Ramos (cell line): Measurements from ENCODE around the gene WASF2.

Source experiments
- in situ Hi-C: fragments of 300-500 bp; cut with MboI; formaldehyde crosslinking; loops from one replicate; pipeline ENCODE4 v1.14.3; 2022; ENCODE audit warnings: low sequenced_read_pairs; ENCODE audit not compliant: unreplicated experiment

The WASF2 gene

DNA sequence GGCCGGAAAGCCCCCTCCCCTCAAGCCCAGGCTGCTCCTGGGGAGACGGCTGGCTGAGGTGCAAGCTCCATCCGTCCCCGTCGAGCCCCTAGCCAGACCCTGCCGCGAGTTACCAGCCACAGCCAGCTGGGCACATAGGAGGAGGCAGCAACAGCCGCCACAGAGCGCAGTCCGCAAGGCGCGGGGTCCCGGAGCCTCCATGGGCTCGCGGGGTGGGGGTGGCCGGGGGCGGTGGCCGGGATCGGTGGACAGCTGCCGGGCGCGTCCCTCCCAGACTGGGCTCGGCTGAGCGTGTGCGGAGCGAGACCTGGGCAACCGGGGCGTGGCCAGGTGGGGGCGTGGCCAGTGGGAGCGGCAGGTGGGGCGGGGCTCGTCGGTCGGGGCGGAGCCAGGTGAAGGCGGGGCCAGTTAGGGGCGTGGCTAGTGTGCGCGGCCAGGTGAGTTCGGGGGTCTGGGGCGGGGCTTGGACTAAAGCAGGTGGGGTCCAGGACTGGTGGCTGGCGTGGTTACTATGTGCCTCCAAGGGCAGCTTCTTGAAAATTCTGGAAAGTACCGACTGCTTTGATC lies 106.8 kb downstream of the WASF2 start, which contains the start of gene CD164L2:
CD164L2 (minus strand) TSS at position 295 of the 567 bp plus-strand sequence; CDS start at position 201, 94 bp downstream.
- in situ Hi-C loops = loop anchor here (10.0 kb wide), 1 partner anchor 278 kb away; no protein-coding TSS in a partner anchor

DNA sequence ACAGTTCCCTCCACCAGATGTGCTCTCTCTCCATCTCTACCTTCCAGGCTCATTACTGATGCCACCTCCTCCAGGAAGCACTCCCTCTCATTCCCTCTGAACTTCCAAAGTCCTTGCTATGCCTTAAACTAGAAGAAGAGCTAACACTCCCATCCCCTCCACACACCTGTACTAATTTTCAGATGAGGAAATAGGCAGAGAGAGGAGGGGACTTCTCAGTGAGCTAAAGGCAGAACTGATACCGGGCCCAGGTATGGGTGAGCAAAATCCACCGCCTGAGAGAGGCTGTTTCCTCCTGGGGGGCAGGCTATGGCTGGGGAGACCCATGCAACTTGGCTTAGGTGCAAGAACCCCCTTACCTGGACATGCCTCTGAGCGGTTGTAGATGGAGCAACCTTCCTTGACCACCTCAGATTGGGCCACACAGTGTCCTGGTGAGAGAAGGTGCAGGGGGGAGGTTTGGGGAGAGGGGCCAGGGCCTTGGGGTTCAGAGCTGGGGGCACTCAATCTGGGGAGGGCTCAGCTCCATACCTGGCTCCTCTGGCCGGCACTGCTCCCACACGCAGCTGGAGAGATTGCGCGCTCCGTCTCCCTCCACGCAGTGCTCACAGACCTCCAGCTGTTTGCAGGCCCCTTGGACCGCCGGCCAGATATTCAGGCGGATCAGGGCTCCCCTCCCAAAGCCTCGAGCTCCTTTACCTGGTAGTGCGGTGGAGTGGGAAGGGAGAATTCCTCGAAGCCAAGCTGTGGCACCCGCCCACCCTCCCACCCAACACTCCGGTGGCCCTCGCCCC lies 107.8 kb downstream of the WASF2 start:
- in situ Hi-C loops = loop anchor here (10.0 kb wide), 1 partner anchor 277 kb away; no protein-coding TSS in a partner anchor

GRCh38 chr1:27380766-27381733 lies 108.9 kb downstream of the WASF2 start:
- in situ Hi-C loops = loop anchor here (10.0 kb wide), 1 partner anchor 276 kb away; no protein-coding TSS in a partner anchor

- in situ Hi-C loops = loop anchor here (10.0 kb wide), 1 partner anchor 275 kb away; no protein-coding TSS in a partner anchor
Observed at GRCh38 chr1:27380224-27380623, 109.7 kb downstream of the WASF2 start.

DNA sequence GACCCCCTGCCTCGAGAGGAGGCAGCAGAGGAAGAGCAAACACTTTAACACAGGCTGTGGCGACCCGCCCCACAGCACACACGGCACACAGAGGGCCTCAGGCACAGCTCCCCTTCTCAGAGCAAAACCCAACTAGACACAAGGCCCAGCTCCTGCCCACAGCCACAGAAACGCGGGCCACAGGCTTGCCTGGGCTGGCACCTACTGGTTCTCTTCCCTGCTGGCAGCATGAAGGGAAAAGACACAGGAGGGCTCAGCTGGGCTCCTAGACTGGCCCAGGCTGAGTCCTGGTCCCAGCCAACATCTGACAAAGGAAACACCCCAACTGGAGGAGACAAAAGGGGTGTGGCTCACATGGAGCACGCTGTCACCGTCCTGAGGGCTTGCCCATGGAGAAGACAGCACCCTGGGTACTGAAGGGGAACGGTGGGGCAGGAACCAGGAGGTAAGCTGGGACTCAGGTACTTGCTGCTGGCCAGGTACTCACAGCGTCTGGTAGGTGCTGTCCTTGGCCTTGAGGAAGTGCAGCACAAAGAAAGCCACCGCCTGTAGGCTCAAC lies 110.3 kb downstream of the WASF2 start:
- in situ Hi-C loops = loop anchor here (10.0 kb wide), 1 partner anchor 275 kb away; no protein-coding TSS in a partner anchor

DNA sequence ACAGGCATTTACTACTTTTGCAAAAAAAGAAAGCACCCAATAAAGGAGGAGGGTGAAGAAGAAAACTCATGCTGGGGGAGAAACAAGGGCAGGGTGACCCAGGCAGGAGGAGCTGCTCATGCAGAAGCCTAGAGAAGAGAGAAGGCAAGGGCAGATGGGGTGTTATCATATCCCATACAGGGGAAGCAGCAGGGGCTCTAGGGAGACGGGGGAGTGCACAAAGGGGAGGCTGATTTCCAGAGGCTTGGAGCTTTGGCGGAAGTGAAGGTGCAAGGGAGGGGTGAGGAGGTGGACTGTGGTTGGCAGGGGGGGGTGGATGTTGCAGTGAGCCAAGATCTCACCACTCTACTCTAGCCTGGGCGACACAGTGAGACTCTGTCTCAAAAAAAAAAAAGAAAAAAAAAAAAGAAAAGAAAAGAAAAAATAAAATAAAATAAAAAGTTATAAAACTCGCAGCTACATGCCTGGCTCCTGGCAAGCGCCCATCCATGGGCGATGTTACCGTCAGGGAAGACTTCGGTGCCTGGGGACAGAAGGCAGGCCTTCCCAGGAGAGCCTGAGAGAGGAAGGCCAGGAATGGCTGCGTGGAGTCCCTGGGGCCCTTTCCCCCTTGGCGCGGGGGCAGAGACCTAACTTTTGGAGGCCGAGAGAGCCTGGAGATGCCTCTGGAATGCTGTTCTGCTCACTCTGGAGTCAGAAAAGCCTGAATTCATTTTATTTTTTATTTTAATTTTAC lies 112.0 kb downstream of the WASF2 start:
- in situ Hi-C loops = no loop called here

DNA sequence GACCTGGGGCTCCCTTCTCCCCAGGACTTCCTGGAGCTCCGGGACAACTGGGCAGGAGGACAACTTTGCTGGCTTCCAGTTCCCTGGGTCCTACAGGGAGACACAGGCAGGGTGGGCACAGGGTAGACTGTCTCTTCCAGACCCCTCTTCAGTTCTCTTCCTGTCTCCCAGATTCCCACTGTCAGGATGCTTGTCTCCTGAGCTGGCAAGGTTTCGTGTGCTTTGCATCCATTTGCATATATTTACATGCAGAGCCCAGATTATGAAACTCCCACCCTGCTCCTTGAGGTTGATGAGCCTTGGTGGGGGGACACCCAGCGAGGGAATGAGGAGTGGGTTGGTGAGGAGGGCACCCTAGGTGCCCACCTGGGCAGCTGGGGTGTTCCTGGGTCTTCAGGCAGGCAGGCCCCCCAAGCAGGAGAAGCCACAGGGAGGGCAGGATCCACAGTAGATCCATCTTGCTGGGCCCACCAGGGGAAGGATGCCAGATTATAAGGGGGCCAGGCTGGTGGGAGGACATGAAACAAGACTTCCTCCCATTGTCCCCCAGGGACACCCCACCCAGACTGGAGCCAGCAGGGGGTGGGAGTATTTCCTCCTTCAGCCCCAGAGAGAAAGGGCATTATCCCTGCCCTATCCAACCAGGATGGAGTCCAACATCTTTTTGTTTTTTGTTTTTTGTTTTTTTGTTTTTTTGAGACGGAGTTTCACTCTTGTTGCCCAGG lies 115.4 kb downstream of the WASF2 start, which contains the start of gene FCN3:
FCN3 (minus strand) TSS at position 463 of the 725 bp plus-strand sequence; CDS start at position 457, 6 bp downstream.
- in situ Hi-C loops = no loop called here

GRCh38 chr1:27372808-27373690 lies 116.9 kb downstream of the WASF2 start:
- in situ Hi-C loops = no loop called here

GRCh38 chr1:27372022-27372807 lies 117.8 kb downstream of the WASF2 start:
- in situ Hi-C loops = no loop called here

DNA sequence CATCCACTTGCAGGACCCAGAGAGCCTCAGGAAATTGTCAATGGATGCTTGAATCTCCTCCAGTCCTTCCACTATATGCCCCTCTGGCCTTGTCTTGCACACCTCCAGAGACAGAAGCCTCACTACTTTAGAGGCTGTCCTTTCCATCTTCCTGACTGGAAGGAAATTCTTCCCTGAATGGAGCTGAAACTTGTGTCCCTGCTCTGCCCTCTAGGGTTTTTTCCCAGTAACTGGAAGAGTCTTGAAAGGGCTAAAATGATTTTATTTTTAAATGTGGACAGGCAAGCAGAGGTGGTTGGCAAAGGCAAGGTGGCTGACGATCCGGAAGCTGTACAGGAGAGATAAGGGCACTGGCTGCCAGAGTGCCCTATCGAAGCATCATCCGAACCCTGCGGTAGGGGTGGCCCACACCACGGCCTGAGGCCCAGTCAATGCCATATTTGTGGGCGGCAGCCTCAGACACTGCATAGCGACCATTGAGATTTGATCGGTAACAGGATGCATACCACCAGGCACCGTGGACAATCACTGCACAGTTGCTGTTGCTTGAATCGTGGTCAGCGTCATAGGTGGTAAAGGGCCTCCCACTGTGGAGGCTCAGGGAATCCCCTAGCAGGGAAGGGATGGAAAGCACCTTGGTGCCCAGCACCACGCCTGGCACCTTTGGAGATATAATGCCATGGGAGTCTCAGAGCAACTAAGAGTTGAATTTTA lies 120.9 kb downstream of the WASF2 start:
- in situ Hi-C loops = no loop called here

DNA sequence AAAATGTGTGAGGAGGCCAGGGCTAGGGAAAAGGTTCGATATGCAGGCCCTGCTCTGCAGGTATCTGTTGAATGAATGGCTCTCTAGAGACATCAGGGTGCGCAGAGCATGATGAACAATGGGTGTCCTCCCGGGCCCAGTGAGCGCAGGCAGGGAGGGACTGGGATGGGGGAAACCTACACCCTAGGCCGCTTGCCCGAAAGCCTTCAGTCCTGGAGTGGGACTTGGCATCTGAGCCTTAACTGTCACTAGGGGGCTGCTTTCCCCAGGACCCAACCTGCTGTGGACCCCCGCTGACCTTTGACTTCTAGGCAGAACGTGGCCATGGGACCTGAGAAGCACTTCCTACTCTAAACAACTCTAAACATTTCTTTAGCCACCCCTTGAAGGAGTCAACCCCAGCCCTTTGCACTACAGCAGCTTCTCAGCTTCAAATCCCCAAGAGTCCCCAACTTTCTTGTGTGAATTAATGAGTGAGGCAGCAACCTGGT lies 122.8 kb downstream of the WASF2 start:
- in situ Hi-C loops = no loop called here

DNA sequence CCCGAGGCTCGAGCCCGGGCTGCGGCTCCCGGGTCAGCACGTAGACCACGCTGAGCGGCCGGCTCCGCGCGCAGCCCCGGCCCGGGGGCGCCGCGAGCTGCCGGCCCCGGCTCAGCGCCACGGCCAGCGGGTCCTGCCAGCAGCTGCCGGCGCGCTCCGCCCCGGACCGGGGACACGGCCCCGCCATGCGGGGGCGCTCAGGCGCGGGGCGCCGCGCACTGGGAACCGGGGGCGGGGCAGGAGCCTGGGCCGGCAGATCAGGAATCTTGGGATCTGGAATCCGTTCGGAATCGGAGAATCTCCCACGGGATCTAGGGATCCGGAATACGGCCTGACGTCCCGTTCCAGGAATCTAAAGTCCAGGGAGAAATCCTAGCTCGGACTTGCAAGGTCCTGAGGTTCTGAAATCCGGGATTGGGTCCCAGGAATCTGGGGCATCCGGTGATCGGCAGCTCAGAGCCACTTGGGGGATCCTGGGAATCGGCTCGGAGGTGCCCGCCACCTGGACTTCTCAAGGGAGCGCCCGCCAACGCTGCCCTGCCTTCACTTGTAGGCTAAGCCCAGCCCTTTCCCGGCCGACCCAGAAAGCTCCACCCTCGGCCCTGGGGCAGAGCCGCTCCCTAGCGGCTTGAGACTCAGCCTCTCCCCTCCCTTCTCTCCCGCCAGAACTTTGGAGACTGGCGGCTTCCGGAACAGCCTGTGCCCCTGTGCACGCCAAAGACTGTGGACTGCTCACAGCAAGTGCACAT lies 123.4 kb downstream of the WASF2 start, which contains the start of gene MAP3K6:
MAP3K6 (minus strand) TSS at position 551 of the 749 bp plus-strand sequence; CDS start at position 187, 364 bp downstream.
- in situ Hi-C loops = no loop called here

DNA sequence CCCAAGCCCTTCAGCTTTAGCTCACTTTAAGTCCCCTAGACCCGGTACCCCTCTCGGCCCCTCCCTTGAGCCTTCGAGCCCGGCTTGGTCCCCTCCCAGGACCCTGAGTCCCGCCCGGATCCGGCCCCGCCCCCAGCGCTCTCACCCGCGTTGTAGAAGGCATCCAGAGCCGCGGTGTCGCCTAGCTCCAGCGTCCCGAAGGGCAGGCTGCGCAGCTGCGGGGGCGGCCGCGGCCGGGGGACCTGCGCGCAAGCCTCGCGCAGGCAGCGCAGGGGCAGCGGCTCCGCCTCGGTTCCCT lies 123.9 kb downstream of the WASF2 start:
- in situ Hi-C loops = no loop called here

GRCh38 chr1:27365372-27366112 lies 124.4 kb downstream of the WASF2 start:
- in situ Hi-C loops = no loop called here
